ENCODE measurements around the gene TRPM7. TPM values are rescaled to one million over a fixed set of nuclear protein-coding genes. Genes with fewer than 3 reads are reported as not detected.

Gene TRPM7
- total and polyA plus RNA-seq, 9 of the 15 experiments (the other 6 are each of a cell fraction or from before 2014, with no cell fraction given), result 12.3 to 59.2 (median 31.5) TPM

DNA sequence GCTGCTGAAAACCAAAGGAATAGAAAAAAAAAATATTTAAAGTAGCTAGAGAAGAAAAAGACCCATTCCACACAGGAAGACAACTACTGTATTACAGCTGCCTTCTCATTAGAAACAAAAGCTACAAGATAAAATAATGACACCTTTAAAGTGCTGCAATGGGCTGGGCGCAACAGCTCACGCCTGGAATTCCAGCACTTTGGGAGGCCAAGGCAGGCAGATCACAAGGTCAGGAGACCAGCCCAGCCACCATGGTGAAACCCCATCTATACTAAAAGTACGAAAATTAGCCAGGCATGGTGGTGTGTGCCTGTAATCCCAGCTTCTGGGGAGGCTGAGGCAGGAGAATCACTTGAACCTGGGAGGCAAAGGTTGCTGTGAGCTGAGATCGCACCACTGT lies 31.0 kb downstream of the TRPM7 start:
- no peak for DNase-seq (ENCODE audit: extremely low read depth in 1 of 4, low spot score in 3 of 4)
- no peak for FAIRE-seq
- no TSS peak for BruUV-seq (replicated peaks)
- ChIA-PET POLR2A (interaction anchor here (0.7 kb wide), 1 partner anchor 111 kb away, joined by 3 read pairs; no protein-coding TSS in a partner anchor), CTCF (ENCODE audit: low intra/inter-chr PET ratio) (no interaction called here)
- no peak for TF ChIP-seq XRCC3 (IDR thresholded peaks at IDR 0.05)
- TF ChIP-seq PHB2 (IDR thresholded peaks at IDR 0.05; ENCODE audit: low read depth), result no peak
- TF ChIP-seq ZFPM2 (CRISPR knock-in tag; IDR thresholded peaks at IDR 0.05), result no peak
- TF ChIP-seq, protein P1, sequence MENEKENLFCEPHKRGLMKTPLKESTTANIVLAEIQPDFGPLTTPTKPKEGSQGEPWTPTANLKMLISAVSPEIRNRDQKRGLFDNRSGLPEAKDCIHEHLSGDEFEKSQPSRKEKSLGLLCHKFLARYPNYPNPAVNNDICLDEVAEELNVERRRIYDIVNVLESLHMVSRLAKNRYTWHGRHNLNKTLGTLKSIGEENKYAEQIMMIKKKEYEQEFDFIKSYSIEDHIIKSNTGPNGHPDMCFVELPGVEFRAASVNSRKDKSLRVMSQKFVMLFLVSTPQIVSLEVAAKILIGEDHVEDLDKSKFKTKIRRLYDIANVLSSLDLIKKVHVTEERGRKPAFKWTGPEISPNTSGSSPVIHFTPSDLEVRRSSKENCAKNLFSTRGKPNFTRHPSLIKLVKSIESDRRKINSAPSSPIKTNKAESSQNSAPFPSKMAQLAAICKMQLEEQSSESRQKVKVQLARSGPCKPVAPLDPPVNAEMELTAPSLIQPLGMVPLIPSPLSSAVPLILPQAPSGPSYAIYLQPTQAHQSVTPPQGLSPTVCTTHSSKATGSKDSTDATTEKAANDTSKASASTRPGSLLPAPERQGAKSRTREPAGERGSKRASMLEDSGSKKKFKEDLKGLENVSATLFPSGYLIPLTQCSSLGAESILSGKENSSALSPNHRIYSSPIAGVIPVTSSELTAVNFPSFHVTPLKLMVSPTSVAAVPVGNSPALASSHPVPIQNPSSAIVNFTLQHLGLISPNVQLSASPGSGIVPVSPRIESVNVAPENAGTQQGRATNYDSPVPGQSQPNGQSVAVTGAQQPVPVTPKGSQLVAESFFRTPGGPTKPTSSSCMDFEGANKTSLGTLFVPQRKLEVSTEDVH (IDR thresholded peaks at IDR 0.05; ENCODE audit: low read depth, partially characterized antibody), result no peak
- TF ChIP-seq SMARCA4 (IDR thresholded peaks at IDR 0.05), result no peak
- no peak for TF ChIP-seq NFE2 (IDR thresholded peaks at IDR 0.05; ENCODE audit: low read depth)
- no peak for TF ChIP-seq TARDBP (IDR thresholded peaks at IDR 0.05)
- no peak for TF ChIP-seq EHMT2 (IDR thresholded peaks at IDR 0.05)
- TF ChIP-seq SRSF9 (IDR thresholded peaks at IDR 0.05; ENCODE audit: borderline replicate concordance, low read depth, low read length), result no peak
- TF ChIP-seq, protein P2, sequence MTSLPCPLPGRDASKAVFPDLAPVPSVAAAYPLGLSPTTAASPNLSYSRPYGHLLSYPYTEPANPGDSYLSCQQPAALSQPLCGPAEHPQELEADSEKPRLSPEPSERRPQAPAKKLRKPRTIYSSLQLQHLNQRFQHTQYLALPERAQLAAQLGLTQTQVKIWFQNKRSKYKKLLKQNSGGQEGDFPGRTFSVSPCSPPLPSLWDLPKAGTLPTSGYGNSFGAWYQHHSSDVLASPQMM (CRISPR knock-in tag; IDR thresholded peaks at IDR 0.05), result no peak
- no peak for TF ChIP-seq DIDO1 (tag; IDR thresholded peaks at IDR 0.05; ENCODE audit: low read depth)
- no peak for TF ChIP-seq MAFG (tag; conservative IDR thresholded peaks at IDR 0.05)
- TF ChIP-seq SMAD4 (CRISPR knock-in tag; conservative IDR thresholded peaks at IDR 0.05), result no peak
- no peak for TF ChIP-seq HOXB6 (CRISPR knock-in tag; IDR thresholded peaks at IDR 0.05; ENCODE audit: borderline replicate concordance)
- TF ChIP-seq SOX6 (IDR thresholded peaks at IDR 0.05), result no peak
- no peak for TF ChIP-seq CBFA2T3 (IDR thresholded peaks at IDR 0.05)
- TF ChIP-seq ZNF347 (CRISPR knock-in tag; IDR thresholded peaks at IDR 0.05; ENCODE audit: low read depth), result no peak
- no peak for TF ChIP-seq NFYB (IDR thresholded peaks at IDR 0.05; ENCODE audit: extremely low read depth, insufficient read length)
- TF ChIP-seq, protein P3, sequence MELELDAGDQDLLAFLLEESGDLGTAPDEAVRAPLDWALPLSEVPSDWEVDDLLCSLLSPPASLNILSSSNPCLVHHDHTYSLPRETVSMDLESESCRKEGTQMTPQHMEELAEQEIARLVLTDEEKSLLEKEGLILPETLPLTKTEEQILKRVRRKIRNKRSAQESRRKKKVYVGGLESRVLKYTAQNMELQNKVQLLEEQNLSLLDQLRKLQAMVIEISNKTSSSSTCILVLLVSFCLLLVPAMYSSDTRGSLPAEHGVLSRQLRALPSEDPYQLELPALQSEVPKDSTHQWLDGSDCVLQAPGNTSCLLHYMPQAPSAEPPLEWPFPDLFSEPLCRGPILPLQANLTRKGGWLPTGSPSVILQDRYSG (tag; conservative IDR thresholded peaks at IDR 0.05; ENCODE audit: low read depth), result no peak
- in situ Hi-C loops (cut with MboI), result no loop called here
- no peak for ATAC-seq
- Histone ChIP-seq H2AFZ (ENCODE audit: low read depth, low read length) (no peak overlapping the region), H3K9ac (ENCODE audit: insufficient read depth in 1 of 2, low read depth in 2 of 2, low read length in 2 of 2) (no peak overlapping the region), H3K36me3 (ENCODE audit: control insufficient read depth, insufficient read depth, low read length) (peaks cover 85% of the 10 kb centered on the region), H4K20me1 (replicated peaks; ENCODE audit: control insufficient read depth, insufficient read depth, low read length) (no peaks in the 10 kb centered on the region), H3K79me2 (ENCODE audit: control insufficient read depth, insufficient read depth, low read length) (peaks cover 4% of the 10 kb centered on the region; the same call in 1 of the 3 replicates), H3K4me3 (no peak overlapping the region), H3K4me2 (ENCODE audit: insufficient read depth, low read length) (no peak overlapping the region), H3K27ac (ENCODE audit: extremely low read depth, low read depth, low read length) (no peak overlapping the region), H3K4me1 (replicated peaks in 1 of 2; ENCODE audit: control insufficient read depth in 2 of 2, insufficient read depth in 2 of 2, low read length in 2 of 2) (no peaks in the 10 kb centered on the region), H3K9me1 (ENCODE audit: control insufficient read depth, insufficient read depth, low read length) (no peaks in the 10 kb centered on the region), H3K27me3 (ENCODE audit: control insufficient read depth in 2 of 2, insufficient read depth in 2 of 2, low read length in 2 of 2) (no peaks in the 10 kb centered on the region), H3K9me3 (replicated peaks; ENCODE audit: control insufficient read depth, insufficient read depth, low read depth, low read length) (no peaks in the 10 kb centered on the region)
- 91% methylated on average over 4 of the region's 4 CpGs for WGBS (ENCODE audit: insufficient coverage, low coverage, missing lambda C conversion rate)
- intact Hi-C loops (cut with micrococcal nuclease), result no loop called here
